AG09309 (cell line): ENCODE measurements around the gene ANTXR2.

Experiments
- DNase-seq: peaks from one replicate; pipeline ENCODE4 v3.0.0-alpha.2; 2010; ENCODE audit warnings: low read depth
- H3K4me3 ChIP-seq: 2 replicates; pipeline ENCODE4 v1.5.1; 2011; ENCODE audit warnings: mild to moderate bottlenecking, low read depth, low read length, moderate library complexity; ENCODE audit not compliant: control insufficient read depth
- CTCF ChIP-seq: IDR thresholded peaks from 2 replicates; pipeline ENCODE4 v1.5.1; 2011; ENCODE audit warnings: mild to moderate bottlenecking, low read depth, low read length, inconsistent platforms; ENCODE audit not compliant: insufficient read depth, control insufficient read depth; ENCODE audit errors: missing control alignments

Gene ANTXR2

GRCh38 chr4:80029364-80029763, 43.7 kb downstream of the ANTXR2 start:
- DNase-seq, result no peak
- no peak for TF ChIP-seq CTCF
- no peak overlapping the region for H3K4me3 ChIP-seq

DNA sequence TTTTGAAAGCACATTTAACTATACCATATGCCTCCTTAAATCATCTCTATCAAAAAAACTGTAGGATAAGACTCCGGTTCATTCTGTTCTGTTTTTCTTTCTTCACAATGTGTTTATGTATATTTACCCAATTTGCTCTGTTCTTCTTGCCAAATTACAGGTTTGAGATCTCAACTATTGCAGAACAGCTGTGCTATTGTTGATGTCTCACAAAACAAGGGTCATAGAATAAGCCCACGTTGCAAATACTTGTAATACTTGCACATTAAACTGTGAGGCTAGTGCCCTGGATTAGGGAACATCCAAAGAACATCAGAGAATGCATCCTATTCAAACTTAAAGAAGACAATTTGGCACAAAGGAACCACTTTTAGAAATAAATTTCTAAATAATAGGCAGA, 45.4 kb downstream of the ANTXR2 start:
- no peak for TF ChIP-seq CTCF
- no peak overlapping the region for H3K4me3 ChIP-seq
- no peak for DNase-seq

GRCh38 chr4:80026100-80026499, 46.9 kb downstream of the ANTXR2 start:
- DNase-seq, result no peak
- TF ChIP-seq CTCF, result no peak
- no peak overlapping the region for H3K4me3 ChIP-seq

DNA sequence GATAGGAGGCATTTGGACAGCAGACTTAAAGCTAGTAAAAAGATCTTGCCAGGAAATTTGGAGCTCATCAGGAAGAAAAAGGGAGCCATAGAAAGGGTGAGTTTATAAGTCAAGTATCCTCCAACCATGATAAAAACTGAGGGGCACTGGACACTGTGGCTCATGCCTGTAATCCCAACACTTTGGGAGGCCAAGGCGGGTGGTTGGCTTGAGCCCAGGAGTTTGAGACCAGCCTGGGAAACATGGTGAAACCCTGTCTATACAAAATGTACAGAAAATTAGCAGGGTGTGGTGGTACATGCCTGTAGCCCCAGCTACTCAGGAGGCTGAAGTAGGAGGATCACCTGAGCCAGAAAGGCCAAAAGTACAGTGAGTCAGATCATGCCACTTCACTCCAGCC, 48.7 kb downstream of the ANTXR2 start:
- DNase-seq, result no peak
- no peak for TF ChIP-seq CTCF
- no peak overlapping the region for H3K4me3 ChIP-seq

DNA sequence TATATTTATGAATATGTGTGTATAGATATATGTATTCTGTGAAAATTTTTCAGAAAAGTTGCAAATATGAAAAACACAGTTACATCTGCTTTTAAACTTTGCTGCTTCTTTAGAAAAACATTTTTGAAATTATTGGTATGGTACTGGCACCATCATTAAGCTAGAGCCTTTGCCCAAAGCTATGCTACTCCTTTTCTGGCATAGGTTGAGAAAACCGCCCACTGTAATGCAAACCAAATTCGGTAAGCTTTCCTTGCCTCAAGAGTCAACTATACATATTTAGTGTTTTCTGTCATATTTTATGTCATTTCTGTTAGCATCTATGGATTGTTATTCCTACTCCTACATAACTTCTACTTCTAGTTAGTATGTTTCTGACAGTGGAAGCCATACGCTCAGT, 50.7 kb downstream of the ANTXR2 start:
- TF ChIP-seq CTCF, result no peak
- no peak overlapping the region for H3K4me3 ChIP-seq
- DNase-seq, result no peak

DNA sequence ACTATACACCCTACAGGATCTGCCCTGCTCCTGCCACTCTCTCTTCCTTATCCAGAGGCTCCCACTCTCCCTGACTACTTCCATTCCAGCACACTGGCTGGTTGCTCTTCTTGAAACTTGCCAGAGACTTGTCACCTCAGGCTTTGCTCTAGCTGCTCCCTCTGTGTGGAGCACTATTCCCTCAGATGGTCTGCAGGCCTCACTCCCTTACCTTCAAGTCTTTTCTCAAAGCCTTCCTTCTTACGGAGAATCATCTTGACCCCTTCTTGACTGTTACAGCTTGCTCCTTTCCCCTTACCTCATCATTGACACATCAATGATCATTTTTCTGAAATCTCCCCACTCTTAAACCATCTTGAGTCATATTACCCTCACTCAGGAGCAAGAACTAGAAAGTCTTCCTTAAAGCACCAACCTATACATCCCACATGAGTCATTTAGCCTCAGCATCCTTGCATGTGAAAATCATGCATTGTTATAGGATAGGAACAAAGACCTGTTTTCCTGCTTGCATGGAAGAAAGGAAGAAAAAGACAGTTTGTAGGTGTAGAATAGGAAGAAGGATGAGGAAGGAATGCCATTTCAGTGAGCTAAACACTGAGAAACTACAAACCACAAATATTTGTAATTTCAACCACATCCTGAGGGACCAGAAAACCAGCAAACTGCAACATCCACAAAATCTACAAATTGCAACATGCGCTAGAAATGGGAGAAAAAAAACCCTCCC, 55.7 kb downstream of the ANTXR2 start:
- TF ChIP-seq CTCF, result no peak
- no peak overlapping the region for H3K4me3 ChIP-seq
- peak; percentile 55 for DNase-seq
